Endothelial cell of umbilical vein (primary cell): Measurements from ENCODE around the gene NXPE3. TPM values are rescaled to one million over a fixed set of nuclear protein-coding genes. Genes with fewer than 3 reads are reported as not detected.
A peak's percentile ranks its signal among the peaks of the same experiment; 100 is the strongest.

Experiments
- BruUV-seq: library from RNA; stranded (reverse); fragments of 400-500 nt; replicated peaks from 2 replicates; lab custom pipeline; 2021; lab: Mats Ljungman, UMichigan
- CTCF ChIA-PET: fragments of 300-600, 350-600 bp; sonication (Branson Sonifier 250); formaldehyde crosslinking; loops from one replicate; lab custom pipeline; 2021; ENCODE audit warnings: antibody characterized with exemption, inconsistent platforms; lab: Charles Lee
- POLR2A ChIA-PET: fragments of 300-600, 350-600 bp; sonication (Branson Sonifier 250); formaldehyde crosslinking; loops from one replicate; lab custom pipeline; 2021; ENCODE audit warnings: antibody characterized with exemption, inconsistent platforms; lab: Charles Lee
- DNase-seq: peaks from one replicate; pipeline ENCODE4 v3.0.0-alpha.2; 2011; ENCODE audit warnings: low read depth, low spot score
- FAIRE-seq: peaks from 2 replicates; lab custom pipeline; 2011; peaks lifted over from hg19 to GRCh38; lab: Jason Lieb, UNC
- H2AFZ ChIP-seq: 2 replicates; pipeline ENCODE4 v1.6.0; 2012; ENCODE audit warnings: low read depth, low read length, control low read depth, inconsistent platforms
- H3K27ac ChIP-seq: 2 replicates; pipeline ENCODE4 v1.5.1; 2011; ENCODE audit warnings: low read depth, mild to moderate bottlenecking, control low read depth, low read length, moderate library complexity; ENCODE audit not compliant: insufficient read depth
- H3K27me3 ChIP-seq, 2 experiments: 2 replicates each; pipeline versions ENCODE4 v1.6.0 to v1.6.1; 2011; ENCODE audit warnings: low read length in 2 of 2, mixed read lengths in 1 of 2; ENCODE audit not compliant: control insufficient read depth in 2 of 2, insufficient read depth in 2 of 2
- H3K36me3 ChIP-seq, 2 experiments: 2 replicates in 1 of 2; 3 replicates in 1 of 2; pipeline ENCODE4 v1.5.1; 2011; ENCODE audit warnings: low read length in 2 of 2, mild to moderate bottlenecking in 1 of 2, moderate library complexity in 1 of 2; ENCODE audit not compliant: control insufficient read depth in 2 of 2, insufficient read depth in 2 of 2; ENCODE audit errors: extremely low read depth in 1 of 2
- H3K4me1 ChIP-seq: 3 replicates; pipeline ENCODE4 v1.5.1; 2011; ENCODE audit warnings: mild to moderate bottlenecking, low read length; ENCODE audit not compliant: control insufficient read depth, insufficient read depth; ENCODE audit errors: extremely low read depth
- H3K4me2 ChIP-seq: 2 replicates; pipeline ENCODE4 v1.6.1; 2011; ENCODE audit warnings: low read length, control low read depth, mixed read lengths; ENCODE audit not compliant: insufficient read depth
- H3K4me3 ChIP-seq, 3 experiments: fragments of 200-600 bp in 1 of 3; sonication (generic), shearing (Covaris generic) in 1 of 3; replicated peaks in 1 of 3; 2 replicates each; pipeline ENCODE4 v1.5.1; 2011 to 2016; ENCODE audit warnings: control low read depth in 3 of 3, low read length in 3 of 3, mild to moderate bottlenecking in 2 of 3, inconsistent platforms in 1 of 3, low read depth in 1 of 3, moderate library complexity in 1 of 3; ENCODE audit not compliant: insufficient read depth in 1 of 3
- H3K79me2 ChIP-seq: 2 replicates; pipeline ENCODE4 v1.6.0; 2012; ENCODE audit warnings: low read length, inconsistent platforms; ENCODE audit not compliant: control insufficient read depth, insufficient read depth
- H3K9ac ChIP-seq: replicated peaks from 2 replicates; pipeline ENCODE3; 2011; ENCODE audit warnings: low read length, control low read depth; ENCODE audit not compliant: insufficient read depth; ENCODE audit errors: extremely low read depth
- H3K9me1 ChIP-seq: replicated peaks from 3 replicates; pipeline ENCODE4 v1.6.0; 2011; ENCODE audit warnings: mild to moderate bottlenecking, low read length; ENCODE audit not compliant: control insufficient read depth, insufficient read depth; ENCODE audit errors: extremely low read depth
- H3K9me3 ChIP-seq: replicated peaks from 2 replicates; pipeline ENCODE4 v1.5.1; 2012; ENCODE audit warnings: low read length, inconsistent platforms; ENCODE audit not compliant: control insufficient read depth, insufficient read depth
- H4K20me1 ChIP-seq: replicated peaks from 2 replicates; pipeline ENCODE3; 2011; ENCODE audit warnings: mild to moderate bottlenecking, low read length; ENCODE audit not compliant: control insufficient read depth, insufficient read depth; ENCODE audit errors: extremely low read depth
- EZH2 ChIP-seq: IDR thresholded peaks from 2 replicates; pipeline ENCODE4 v1.6.1; 2012; ENCODE audit warnings: borderline replicate concordance, low read depth, mild to moderate bottlenecking, moderate library complexity, low read length, inconsistent platforms; ENCODE audit not compliant: severe bottlenecking
- FOS ChIP-seq: IDR thresholded peaks from 2 replicates; pipeline ENCODE4 v1.6.1; 2011; ENCODE audit warnings: mild to moderate bottlenecking, low read length, moderate library complexity, borderline replicate concordance; ENCODE audit not compliant: insufficient read depth
- GATA2 ChIP-seq: IDR thresholded peaks from 2 replicates; pipeline ENCODE4 v1.7.0; 2011; ENCODE audit warnings: low read depth, mild to moderate bottlenecking, moderate library complexity, mixed read lengths, low read length; ENCODE audit not compliant: insufficient read length, insufficient read depth
- JUN ChIP-seq: IDR thresholded peaks from 2 replicates; pipeline ENCODE4 v1.6.1; 2011; ENCODE audit warnings: borderline replicate concordance, low read depth; ENCODE audit not compliant: insufficient read length, insufficient read depth
- MYC ChIP-seq: IDR thresholded peaks from one replicate; pipeline ENCODE4 v1.6.1; 2011; ENCODE audit warnings: mild to moderate bottlenecking, low read depth, low read length
- POLR2A ChIP-seq: IDR thresholded peaks from 2 replicates; pipeline ENCODE4 v1.6.1; 2012; ENCODE audit warnings: low read depth, mild to moderate bottlenecking, control low read depth, low read length
- POLR2AphosphoS5 ChIP-seq: IDR thresholded peaks from 2 replicates; pipeline ENCODE4 v1.6.1; 2012; ENCODE audit warnings: low read depth, mild to moderate bottlenecking, control low read depth, low read length, moderate library complexity; ENCODE audit not compliant: insufficient read depth
- dilution Hi-C: fragments of 300-500 bp; cut with MboI; formaldehyde crosslinking; loops from one replicate; pipeline ENCODE4 v1.15.0; 2019; ENCODE audit warnings: low sequenced_read_pairs; ENCODE audit not compliant: extremely low pct_ligation_motif_present
- intact Hi-C: fragments of 100-400 bp; cut with micrococcal nuclease; formaldehyde crosslinking; loops from one replicate; pipeline ENCODE4 v1.10.0; 2022
- polyA plus RNA-seq, 4 experiments: library from polyadenylated mRNA; depleted of rRNA in 3 of 4; stranded (reverse) in 3 of 4; unstranded in 1 of 4; fragments of >200 nt; gene quantifications; 2 replicates each; pipeline versions ENCODE4 v1.2.1 to v1.2.3, GENCODE V29; 2011 to 2012; ENCODE audit warnings: missing spikeins in 1 of 4
- total RNA-seq: library from RNA; stranded (reverse); gene quantifications from 2 replicates; pipeline ENCODE4 v1.2.3, GENCODE V29; 2021
- TF ChIP-seq, protein P1 (sequence below): IDR thresholded peaks from 2 replicates; pipeline ENCODE4 v1.6.1; 2011; ENCODE audit not compliant: insufficient read depth, insufficient read length

The NXPE3 gene
- total and polyA plus RNA-seq, 2 donors (not counting 3 experiments of a cell fraction or from before 2014, with no cell fraction given): 13.7 to 20.3 TPM

- TF ChIP-seq EZH2 (no peak), JUN (no peak), MYC (no peak), POLR2A (no peak), FOS (no peak), GATA2 (no peak), POLR2AphosphoS5 (no peak)
- TF ChIP-seq, protein P1, sequence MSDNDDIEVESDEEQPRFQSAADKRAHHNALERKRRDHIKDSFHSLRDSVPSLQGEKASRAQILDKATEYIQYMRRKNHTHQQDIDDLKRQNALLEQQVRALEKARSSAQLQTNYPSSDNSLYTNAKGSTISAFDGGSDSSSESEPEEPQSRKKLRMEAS: no peak
- FAIRE-seq: no peak
- peak overlapping the region; percentile 54 for H3K27ac ChIP-seq
- H3K9ac ChIP-seq: peak overlapping the region; percentile 64
- no peak for DNase-seq
- TSS peak; percentile 31 for BruUV-seq
- peak overlapping the region; percentile 56 to 88 (median 78) for H3K4me3 ChIP-seq
- H4K20me1 ChIP-seq: no peaks in the 10 kb centered on the region
- ChIA-PET POLR2A (interaction anchor here (1.0 kb wide), 1 partner anchor 71 kb away, joined by 5 read pairs; the partner anchor contains the start of gene NFKBIZ), CTCF (interaction anchor here (0.9 to 1.6 kb wide), 3 partner anchors 24 to 447 kb away, joined by 4 to 7 read pairs (median 4); partner anchors contain the start of gene CEP97)
- H3K9me3 ChIP-seq: no peaks in the 10 kb centered on the region
- H3K27me3 ChIP-seq: no peaks in the 10 kb centered on the region
- peaks cover 24% of the 10 kb centered on the region for H3K4me1 ChIP-seq
- no peaks in the 10 kb centered on the region for H3K9me1 ChIP-seq
- H3K79me2 ChIP-seq: peaks cover 8% of the 10 kb centered on the region
- peaks cover 0 to 4% of the 10 kb centered on the region in 2 experiments for H3K36me3 ChIP-seq
- peak overlapping the region; percentile 90 for H3K4me2 ChIP-seq
- dilution Hi-C loops: no loop called here
- intact Hi-C loops: loop anchor here (2.0 kb wide), 1 partner anchor 54 kb away; the partner anchor contains the start of gene CEP97
- H2AFZ ChIP-seq: peak overlapping the region; percentile 81
Measured at GRCh38 chr3:101778385-101779046, 495 bp upstream of the NXPE3 start.
